Measurements from ENCODE around the gene CSNK1D. TPM values are rescaled to one million over a fixed set of nuclear protein-coding genes. Genes with fewer than 3 reads are reported as not detected.

The CSNK1D gene
- total RNA-seq, 1 experiment from 2014 or later: 196 TPM

DNA sequence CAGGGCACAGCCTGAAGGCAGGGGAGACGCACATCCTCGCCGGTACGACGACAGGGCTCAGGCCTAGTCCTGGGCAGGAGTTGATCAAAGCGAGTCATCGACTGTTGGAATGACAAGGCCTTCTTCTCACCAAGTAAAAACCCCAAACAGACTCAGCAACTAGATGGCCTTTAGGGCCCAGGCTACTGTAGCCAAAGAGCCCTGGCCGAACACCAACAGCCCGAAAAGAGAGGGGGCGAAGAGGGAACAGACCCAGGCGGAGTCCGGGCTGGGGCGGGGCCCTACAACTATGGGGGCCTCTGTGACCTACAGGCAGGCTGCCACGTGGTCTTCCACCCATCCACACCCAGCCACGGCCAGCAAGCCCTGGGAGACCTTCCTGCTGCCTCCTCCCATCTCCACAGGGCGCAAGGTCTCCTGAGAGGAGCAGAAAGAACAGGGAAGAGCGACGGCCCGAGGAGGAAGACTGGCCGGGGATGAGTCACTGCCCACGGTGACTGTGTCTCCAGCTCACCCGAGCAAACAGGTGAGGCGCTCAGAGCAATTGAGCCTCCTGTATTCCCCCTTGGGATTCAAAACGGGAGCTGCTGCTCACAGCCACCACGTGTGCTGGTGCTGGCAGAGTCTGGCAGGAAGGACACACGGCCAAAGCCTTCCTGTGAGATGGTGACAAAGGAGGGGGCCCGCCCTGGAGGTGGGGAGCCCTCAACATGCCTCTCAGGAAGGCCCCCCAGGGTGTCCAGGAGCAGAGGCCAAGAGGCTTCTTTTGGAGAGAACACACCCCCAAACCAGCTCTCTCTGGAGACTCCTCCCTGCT, 26.9 kb downstream of the CSNK1D start:
- Histone ChIP-seq H3K4me1 (no peaks in the 10 kb centered on the region), H3K4me3 (ENCODE audit: low read depth, low read length) (no peak overlapping the region), H3K9me3 (no peaks in the 10 kb centered on the region), H3K27me3 (replicated peaks; ENCODE audit: control insufficient read depth, insufficient read depth, low read length) (no peaks in the 10 kb centered on the region), H3K36me3 (ENCODE audit: control insufficient read depth, insufficient read depth, low read length) (peaks cover 20% of the 10 kb centered on the region)
- TF ChIP-seq CTCF (IDR thresholded peaks at IDR 0.05; ENCODE audit: insufficient read depth in 1 of 2, low read depth in 1 of 2, low read length in 1 of 2, severe bottlenecking in 1 of 2, unreplicated experiment in 1 of 2): no peak
- Mint-ChIP-seq H3K27me3 (ENCODE audit: insufficient read depth, unreplicated experiment) (no peaks in the 10 kb centered on the region), H3K4me1 (ENCODE audit: low read depth, unreplicated experiment) (peaks cover 13% of the 10 kb centered on the region), H3K36me3 (ENCODE audit: insufficient read depth, unreplicated experiment) (peaks cover 97% of the 10 kb centered on the region), H3K27ac (ENCODE audit: unreplicated experiment) (no peak overlapping the region), H3K9me3 (ENCODE audit: unreplicated experiment) (no peaks in the 10 kb centered on the region), H3K4me3 (ENCODE audit: unreplicated experiment) (no peak overlapping the region)
- no peak for DNase-seq
- no TSS peak for BruUV-seq (replicated peaks)
- intact Hi-C loops (cut with micrococcal nuclease; ENCODE audit: unreplicated experiment): no loop called here
- POLR2A ChIA-PET: no interaction called here
- CTCF ChIA-PET: interaction anchor here (0.6 kb wide), 1 partner anchor 211 kb away, joined by 6 read pairs; no protein-coding TSS in a partner anchor

DNA sequence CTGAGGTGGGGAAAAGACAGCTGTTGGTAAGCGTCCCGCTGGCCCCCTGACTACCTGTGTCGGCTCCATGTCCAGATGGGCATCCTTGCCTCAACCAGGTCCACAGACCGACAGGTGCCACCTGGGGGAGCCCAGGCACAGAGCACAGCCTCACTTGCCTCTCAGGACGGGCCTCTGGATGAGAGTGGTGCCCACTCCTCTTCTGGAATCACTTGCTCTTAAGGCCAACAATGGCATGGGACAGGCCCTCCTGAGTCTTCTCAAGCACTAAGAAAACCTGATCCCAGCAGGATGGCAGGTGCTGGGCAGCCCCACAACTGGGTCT, 27.5 kb downstream of the CSNK1D start:
- H3K9me3 ChIP-seq: no peaks in the 10 kb centered on the region
- no TSS peak for BruUV-seq (replicated peaks)
- intact Hi-C loops (cut with micrococcal nuclease; ENCODE audit: unreplicated experiment): no loop called here
- Mint-ChIP-seq H3K9me3 (ENCODE audit: unreplicated experiment) (no peaks in the 10 kb centered on the region), H3K27ac (ENCODE audit: unreplicated experiment) (no peak overlapping the region), H3K4me1 (ENCODE audit: low read depth, unreplicated experiment) (peaks cover 13% of the 10 kb centered on the region), H3K4me3 (ENCODE audit: unreplicated experiment) (no peak overlapping the region), H3K27me3 (ENCODE audit: insufficient read depth, unreplicated experiment) (no peaks in the 10 kb centered on the region), H3K36me3 (ENCODE audit: insufficient read depth, unreplicated experiment) (peaks cover 97% of the 10 kb centered on the region)
- DNase-seq: no peak
- H3K4me3 ChIP-seq (ENCODE audit: low read depth, low read length): no peak overlapping the region
- no peaks in the 10 kb centered on the region for H3K4me1 ChIP-seq
- no peak for TF ChIP-seq CTCF (IDR thresholded peaks at IDR 0.05; ENCODE audit: insufficient read depth in 1 of 2, low read depth in 1 of 2, low read length in 1 of 2, severe bottlenecking in 1 of 2, unreplicated experiment in 1 of 2)
- ChIA-PET CTCF (no interaction called here), POLR2A (no interaction called here)
- no peaks in the 10 kb centered on the region for H3K27me3 ChIP-seq (replicated peaks; ENCODE audit: control insufficient read depth, insufficient read depth, low read length)
- peaks cover 17% of the 10 kb centered on the region for H3K36me3 ChIP-seq (ENCODE audit: control insufficient read depth, insufficient read depth, low read length)

DNA sequence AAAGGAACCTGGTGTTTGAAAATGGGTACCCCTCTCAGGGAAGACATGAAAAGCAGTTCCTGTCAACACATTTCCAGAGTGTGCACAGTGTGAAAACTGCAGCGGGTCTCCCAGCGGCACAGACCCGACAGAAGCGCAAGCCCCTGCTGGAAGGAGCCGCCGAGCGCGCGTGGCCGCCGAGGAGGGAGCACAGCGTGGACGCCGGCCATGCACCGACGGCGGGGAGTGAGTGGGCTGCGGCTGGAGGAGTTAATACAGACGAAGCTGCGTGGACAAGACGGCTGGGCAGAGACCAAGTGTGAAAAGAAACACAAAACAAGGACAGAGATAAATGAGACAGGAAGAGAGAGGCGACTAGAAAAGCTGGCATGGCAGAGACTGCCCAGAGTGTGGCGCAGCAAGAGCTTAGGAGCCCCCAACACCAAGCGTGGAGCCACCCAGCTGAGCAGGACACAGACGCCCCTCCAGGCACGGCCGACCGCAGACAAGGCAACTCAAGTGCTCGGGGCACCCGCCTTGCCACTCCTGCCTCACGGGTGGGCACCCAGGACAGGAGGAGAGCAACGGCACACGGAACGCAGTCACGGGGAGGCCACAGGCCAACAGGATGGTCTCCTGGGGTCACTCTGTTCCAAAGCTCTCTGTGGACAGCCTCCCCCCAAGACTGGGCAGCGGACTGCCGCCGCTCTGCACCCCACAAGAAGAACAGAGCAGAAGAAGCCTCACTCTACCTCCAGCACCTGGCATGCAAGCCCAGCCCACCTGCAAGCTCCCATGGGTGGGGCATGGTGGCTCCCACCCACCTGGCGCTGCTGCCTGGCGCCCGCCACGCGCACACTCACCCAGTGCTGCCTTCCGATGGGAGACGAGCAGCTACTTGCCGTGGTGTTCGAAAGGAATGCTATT, 28.1 kb downstream of the CSNK1D start:
- Mint-ChIP-seq H3K4me3 (ENCODE audit: unreplicated experiment) (no peak overlapping the region), H3K36me3 (ENCODE audit: insufficient read depth, unreplicated experiment) (peaks cover 97% of the 10 kb centered on the region)
- H3K36me3 ChIP-seq (ENCODE audit: control insufficient read depth, insufficient read depth, low read length): peaks cover 15% of the 10 kb centered on the region

More for the DNA sequence above, 28.1 kb downstream of the CSNK1D start:
- no peak for TF ChIP-seq CTCF (IDR thresholded peaks at IDR 0.05; ENCODE audit: insufficient read depth in 1 of 2, low read depth in 1 of 2, low read length in 1 of 2, severe bottlenecking in 1 of 2, unreplicated experiment in 1 of 2)
- CTCF ChIA-PET: interaction anchor here (0.7 kb wide), 1 partner anchor 10 kb away, joined by 3 read pairs; no protein-coding TSS in a partner anchor
- POLR2A ChIA-PET: no interaction called here
- Histone ChIP-seq H3K27me3 (replicated peaks; ENCODE audit: control insufficient read depth, insufficient read depth, low read length) (no peaks in the 10 kb centered on the region), H3K9me3 (no peaks in the 10 kb centered on the region), H3K4me3 (ENCODE audit: low read depth, low read length) (no peak overlapping the region), H3K4me1 (no peaks in the 10 kb centered on the region)
- no peaks in the 10 kb centered on the region for H3K27me3 Mint-ChIP-seq (ENCODE audit: insufficient read depth, unreplicated experiment)
- no TSS peak for BruUV-seq (replicated peaks)
- intact Hi-C loops (cut with micrococcal nuclease; ENCODE audit: unreplicated experiment): no loop called here
- peaks cover 13% of the 10 kb centered on the region for H3K4me1 Mint-ChIP-seq (ENCODE audit: low read depth, unreplicated experiment)
- DNase-seq: no peak
- H3K9me3 Mint-ChIP-seq (ENCODE audit: unreplicated experiment): no peaks in the 10 kb centered on the region
- no peak overlapping the region for H3K27ac Mint-ChIP-seq (ENCODE audit: unreplicated experiment)

Data from Caco-2 (cell line).